WI38 (cell line): ENCODE data around the gene CEP112.

Experiments
- H3K4me3 ChIP-seq: 2 replicates; pipeline ENCODE4 v1.5.1; 2011; ENCODE audit warnings: low read depth, mild to moderate bottlenecking, control low read depth, low read length
- TF ChIP-seq, protein P1 (sequence below): IDR thresholded peaks from 2 replicates; pipeline ENCODE4 v1.5.1; 2012; ENCODE audit warnings: low read depth, mild to moderate bottlenecking, control low read depth, low read length

CEP112 gene

DNA sequence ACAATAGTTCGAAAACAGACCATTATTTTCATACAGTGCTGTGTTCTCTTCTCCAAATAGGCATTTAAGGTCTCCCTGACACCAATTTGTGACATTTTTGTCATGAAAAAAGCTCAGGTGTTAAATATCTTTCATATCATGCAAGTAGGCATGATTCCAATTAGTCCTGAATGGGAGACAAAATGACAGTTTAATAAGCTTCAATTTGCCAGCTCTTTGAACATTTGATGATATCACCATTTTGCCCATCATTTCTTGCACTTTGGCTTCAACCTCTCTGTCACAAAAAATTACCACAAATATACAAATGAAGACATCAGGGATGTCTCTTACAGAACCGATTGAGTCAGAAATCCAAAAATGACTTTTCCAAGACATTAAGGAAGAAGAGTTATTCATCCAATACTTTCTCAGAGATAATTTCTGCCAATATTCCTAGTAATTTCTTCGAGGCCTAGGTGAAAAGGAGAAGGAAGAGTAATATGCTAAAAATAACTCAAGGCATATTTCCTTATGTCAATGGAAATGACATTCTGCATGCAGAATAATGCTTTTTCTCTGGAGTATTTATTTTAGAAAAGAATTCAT lies 298.1 kb downstream of the CEP112 start:
- TF ChIP-seq, protein P1, sequence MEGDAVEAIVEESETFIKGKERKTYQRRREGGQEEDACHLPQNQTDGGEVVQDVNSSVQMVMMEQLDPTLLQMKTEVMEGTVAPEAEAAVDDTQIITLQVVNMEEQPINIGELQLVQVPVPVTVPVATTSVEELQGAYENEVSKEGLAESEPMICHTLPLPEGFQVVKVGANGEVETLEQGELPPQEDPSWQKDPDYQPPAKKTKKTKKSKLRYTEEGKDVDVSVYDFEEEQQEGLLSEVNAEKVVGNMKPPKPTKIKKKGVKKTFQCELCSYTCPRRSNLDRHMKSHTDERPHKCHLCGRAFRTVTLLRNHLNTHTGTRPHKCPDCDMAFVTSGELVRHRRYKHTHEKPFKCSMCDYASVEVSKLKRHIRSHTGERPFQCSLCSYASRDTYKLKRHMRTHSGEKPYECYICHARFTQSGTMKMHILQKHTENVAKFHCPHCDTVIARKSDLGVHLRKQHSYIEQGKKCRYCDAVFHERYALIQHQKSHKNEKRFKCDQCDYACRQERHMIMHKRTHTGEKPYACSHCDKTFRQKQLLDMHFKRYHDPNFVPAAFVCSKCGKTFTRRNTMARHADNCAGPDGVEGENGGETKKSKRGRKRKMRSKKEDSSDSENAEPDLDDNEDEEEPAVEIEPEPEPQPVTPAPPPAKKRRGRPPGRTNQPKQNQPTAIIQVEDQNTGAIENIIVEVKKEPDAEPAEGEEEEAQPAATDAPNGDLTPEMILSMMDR: no peak

GRCh38 chr17:65892912-65893377 lies 299.0 kb downstream of the CEP112 start:
- H3K4me3 ChIP-seq: no peak overlapping the region
- TF ChIP-seq, protein P1: no peak

More for the DNA sequence above, 298.1 kb downstream of the CEP112 start:
- no peak overlapping the region for H3K4me3 ChIP-seq

GRCh38 chr17:65891231-65891735 lies 300.6 kb downstream of the CEP112 start:
- TF ChIP-seq, protein P1: no peak

DNA sequence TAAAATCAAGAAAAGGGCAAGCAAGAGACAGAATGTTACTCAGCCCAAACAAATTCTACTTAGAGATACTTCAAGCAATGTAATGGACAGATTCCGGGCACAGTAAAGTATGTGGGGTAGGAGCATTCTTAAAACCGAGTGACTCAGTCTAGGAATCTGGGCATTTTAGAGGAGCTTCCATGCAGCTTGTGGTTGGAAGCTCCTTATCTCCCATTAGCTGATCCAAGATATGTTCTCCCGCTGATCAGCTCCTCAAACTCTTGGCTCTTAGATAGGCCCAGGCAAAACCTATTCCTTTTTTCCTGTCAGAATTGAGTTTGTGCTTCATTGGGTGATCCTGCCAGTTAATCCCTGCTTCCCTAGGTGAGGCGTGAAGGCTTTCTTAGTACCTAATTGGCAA lies 303.3 kb downstream of the CEP112 start:
- no peak overlapping the region for H3K4me3 ChIP-seq
- TF ChIP-seq, protein P1: no peak

More at GRCh38 chr17:65891231-65891735, 300.6 kb downstream of the CEP112 start:
- no peak overlapping the region for H3K4me3 ChIP-seq

- no peak overlapping the region for H3K4me3 ChIP-seq
- TF ChIP-seq, protein P1: no peak
These were observed 305.4 kb downstream of the CEP112 start for GRCh38 chr17:65886315-65887245.

GRCh38 chr17:65885541-65886312 lies 306.2 kb downstream of the CEP112 start:
- H3K4me3 ChIP-seq: no peak overlapping the region
- TF ChIP-seq, protein P1: no peak
